ENCODE results near the gene CRYBG1.

Gene CRYBG1

GRCh38 chr6:106525882-106526275 is 165.4 kb downstream of the CRYBG1 start:
- no peak for TF ChIP-seq CTCF (IDR thresholded peaks at IDR 0.05; ENCODE audit: low read depth, low read length)

GRCh38 chr6:106527117-106527516 is 166.6 kb downstream of the CRYBG1 start:
- DNase-seq (ENCODE audit: extremely low read depth, low read depth), result no peak
- no peak for TF ChIP-seq CTCF (IDR thresholded peaks at IDR 0.05; ENCODE audit: low read depth, low read length)

More at GRCh38 chr6:106525882-106526275, 165.4 kb downstream of the CRYBG1 start:
- no peak for DNase-seq (ENCODE audit: extremely low read depth, low read depth)

- TF ChIP-seq CTCF (IDR thresholded peaks at IDR 0.05; ENCODE audit: low read depth, low read length), result no peak
- DNase-seq (ENCODE audit: extremely low read depth, low read depth), result peak; percentile 70
These were observed 167.5 kb downstream of the CRYBG1 start for GRCh38 chr6:106527979-106528378.

- no peak for DNase-seq (ENCODE audit: extremely low read depth, low read depth)
- TF ChIP-seq CTCF (IDR thresholded peaks at IDR 0.05; ENCODE audit: low read depth, low read length), result no peak
These were observed 168.0 kb downstream of the CRYBG1 start for GRCh38 chr6:106528521-106528920.

GRCh38 chr6:106529438-106529837 is 168.9 kb downstream of the CRYBG1 start:
- TF ChIP-seq CTCF (IDR thresholded peaks at IDR 0.05; ENCODE audit: low read depth, low read length), result no peak
- no peak for DNase-seq (ENCODE audit: extremely low read depth, low read depth)

- DNase-seq (ENCODE audit: extremely low read depth, low read depth), result no peak
- no peak for TF ChIP-seq CTCF (IDR thresholded peaks at IDR 0.05; ENCODE audit: low read depth, low read length)
These were observed 169.5 kb downstream of the CRYBG1 start for GRCh38 chr6:106530026-106530425.

- no peak for TF ChIP-seq CTCF (IDR thresholded peaks at IDR 0.05; ENCODE audit: low read depth, low read length)
- DNase-seq (ENCODE audit: extremely low read depth, low read depth), result no peak
These were observed 170.0 kb downstream of the CRYBG1 start for GRCh38 chr6:106530502-106530901.

Measured in AG09319 (cell line).